Stimulated activated CD8-positive, alpha-beta memory T cell treated with anti-CD3 and anti-CD28 coated beads, Interleukin-12 subunit alpha, Interleukin-12 subunit beta, amount 100 ng/mL, for 1 hour (primary cell): Measurements from ENCODE around the gene ARFRP1.
"Not testable (repeated sequence)": the region's sequence is repeated elsewhere in the genome, so short reads cannot be mapped to it uniquely, and the experiment has no call there.

ENCODE experiments used
- DNase-seq: peaks from one replicate; pipeline ENCODE4 v3.0.0-alpha.2; 2020; ENCODE audit warnings: low read depth

The ARFRP1 gene

DNA sequence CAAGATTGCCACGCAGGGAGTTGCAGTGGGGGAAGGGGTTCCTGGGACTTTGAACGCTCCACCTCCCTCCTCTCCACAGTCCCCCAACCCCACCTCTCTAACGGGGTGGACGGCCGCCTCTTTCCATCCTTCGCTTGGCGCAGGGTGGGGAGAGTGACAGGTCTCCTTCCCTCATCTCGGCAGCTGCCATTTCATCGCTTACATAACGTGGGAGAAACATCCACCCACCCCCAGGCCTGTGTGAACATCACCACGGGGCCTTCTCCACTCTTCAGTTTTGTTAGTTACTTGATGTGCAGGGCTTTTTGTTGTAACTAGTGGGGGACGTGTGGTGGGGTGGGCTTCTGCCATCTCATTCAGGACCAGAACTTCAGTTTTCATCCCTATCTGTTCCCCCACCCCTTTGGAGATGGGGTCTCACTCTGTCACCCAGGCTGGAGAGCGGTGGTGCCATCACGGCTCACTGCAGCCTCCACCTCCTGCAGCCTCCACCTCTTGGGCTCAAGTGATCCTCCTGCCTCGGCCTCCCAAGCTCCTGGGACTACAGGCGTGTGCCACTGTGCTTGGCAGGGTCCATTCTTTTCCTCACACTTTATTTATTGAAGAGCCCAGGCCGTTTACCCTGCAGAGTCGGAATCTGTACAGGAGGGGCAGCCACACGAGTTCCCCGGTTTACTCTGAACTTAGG is 32.0 kb downstream of the ARFRP1 start:
- no peak for DNase-seq

DNA sequence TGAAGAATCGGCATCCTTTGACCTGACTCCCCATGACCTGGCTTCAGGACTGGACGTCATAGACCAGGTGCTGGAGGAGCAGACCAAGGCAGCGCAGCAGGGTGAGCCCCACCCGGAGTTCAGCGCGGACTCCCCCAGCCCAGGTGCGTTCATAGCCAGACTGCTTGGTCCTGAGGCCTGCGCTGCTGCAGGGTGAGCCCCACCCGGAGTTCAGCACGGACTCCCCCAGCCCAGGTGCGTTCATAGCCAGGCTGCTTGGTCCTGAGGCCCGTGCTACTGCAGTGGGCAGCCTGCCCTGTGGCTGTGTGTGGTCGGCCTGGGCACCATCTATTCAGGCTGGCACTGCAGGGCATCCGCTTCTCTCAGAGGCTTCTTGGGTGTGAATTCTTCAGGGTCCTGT is 33.8 kb downstream of the ARFRP1 start:
- DNase-seq: no peak

DNA sequence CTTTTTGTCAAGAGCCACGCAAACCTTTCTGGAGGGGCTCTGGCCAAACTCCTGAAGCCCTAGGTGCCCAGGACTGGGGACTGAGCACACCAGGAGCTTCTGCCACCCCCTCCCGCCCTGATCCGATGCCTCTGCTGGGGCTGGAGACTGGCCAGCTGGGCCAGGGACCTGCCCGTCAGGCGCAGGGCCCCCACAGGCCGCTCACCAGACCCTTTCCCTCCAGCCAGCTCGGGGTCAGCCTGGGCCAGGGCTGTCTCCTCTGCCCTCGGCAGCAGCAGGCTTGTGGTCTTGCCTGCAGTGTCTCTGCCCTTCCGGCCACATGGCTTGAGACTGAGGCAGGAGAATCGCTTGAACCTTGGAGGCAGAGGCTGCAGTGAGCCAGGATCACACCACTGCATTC is 35.1 kb downstream of the ARFRP1 start:
- DNase-seq: no peak

DNA sequence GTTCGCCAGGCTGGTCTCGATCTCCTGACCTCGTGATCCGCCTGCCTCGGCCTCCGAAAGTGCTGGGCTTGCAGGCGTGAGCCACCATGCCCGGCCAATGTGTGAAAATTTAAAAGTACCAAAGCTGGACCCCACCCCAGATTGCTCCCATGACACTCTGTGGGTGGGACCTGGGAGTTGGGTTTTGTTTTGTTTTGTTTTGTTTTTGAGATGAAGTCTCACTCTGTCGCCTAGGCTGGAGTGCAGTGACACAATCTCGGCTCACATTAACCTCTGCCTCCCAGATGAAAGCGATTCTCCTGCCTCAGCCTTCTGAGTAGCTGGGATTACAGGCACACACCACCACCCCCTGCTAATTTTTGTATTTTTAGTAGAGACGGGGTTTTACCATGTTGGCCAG is 36.1 kb downstream of the ARFRP1 start:
- not testable (repeated sequence) for DNase-seq

DNA sequence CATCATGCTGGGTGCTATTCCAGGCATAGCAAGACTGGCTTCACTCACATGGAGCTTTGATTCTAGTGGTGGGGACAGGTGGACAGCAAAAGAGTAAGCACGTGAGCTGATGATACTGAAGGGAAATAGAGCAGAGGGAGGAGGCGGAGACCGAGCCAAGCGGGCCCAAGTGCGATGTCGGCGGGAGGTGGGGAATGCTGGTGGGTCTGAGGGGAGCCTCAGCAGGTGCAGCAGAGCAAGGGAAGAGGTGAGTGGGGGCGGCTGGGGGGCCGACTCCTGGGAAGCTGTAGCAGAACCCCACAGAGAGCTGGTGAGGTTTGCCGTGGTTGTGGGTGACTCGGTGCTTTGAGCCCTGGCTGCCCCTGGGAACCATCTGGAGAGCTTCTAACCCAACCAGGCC is 39.4 kb downstream of the ARFRP1 start:
- no peak for DNase-seq

DNA sequence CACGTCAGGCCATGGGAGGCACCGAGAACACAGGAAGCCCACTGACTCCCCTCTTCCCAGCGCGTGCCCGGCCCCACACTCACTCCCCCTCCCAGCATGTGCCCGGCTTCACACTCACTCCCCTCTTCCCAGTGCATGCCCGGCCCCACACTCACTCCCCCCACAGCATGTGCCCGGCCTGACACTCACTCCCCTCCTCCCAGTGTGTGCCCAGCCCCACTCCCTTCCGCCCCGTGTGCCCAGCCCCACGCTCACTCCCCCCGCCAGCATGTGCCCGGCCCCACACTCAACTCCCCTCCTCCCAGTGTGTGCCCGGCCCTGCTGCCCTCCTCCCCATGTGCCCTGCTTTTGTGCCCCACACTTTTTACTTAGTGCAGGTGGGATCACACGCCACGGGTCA is 39.9 kb downstream of the ARFRP1 start:
- no peak for DNase-seq

DNA sequence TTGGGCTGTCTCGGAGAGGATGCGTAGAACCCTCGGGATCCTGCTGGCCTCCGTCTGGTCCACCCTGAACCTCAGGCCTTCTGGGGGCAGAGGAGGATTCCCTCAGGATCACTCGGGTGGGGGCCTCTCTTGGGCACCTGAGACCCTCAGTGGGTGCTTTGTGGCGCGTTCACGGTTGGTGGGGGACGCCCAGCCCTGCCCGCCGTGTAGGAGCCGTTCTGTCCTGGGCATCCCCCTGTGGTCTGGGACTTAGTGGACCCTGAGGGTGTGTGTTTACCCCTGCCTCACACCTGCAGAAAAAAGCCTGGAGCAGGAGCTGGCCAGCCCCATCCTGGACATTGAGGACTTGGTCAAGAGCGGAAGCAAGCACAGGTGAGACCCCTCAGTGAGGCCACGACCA is 42.1 kb downstream of the ARFRP1 start:
- DNase-seq: no peak

DNA sequence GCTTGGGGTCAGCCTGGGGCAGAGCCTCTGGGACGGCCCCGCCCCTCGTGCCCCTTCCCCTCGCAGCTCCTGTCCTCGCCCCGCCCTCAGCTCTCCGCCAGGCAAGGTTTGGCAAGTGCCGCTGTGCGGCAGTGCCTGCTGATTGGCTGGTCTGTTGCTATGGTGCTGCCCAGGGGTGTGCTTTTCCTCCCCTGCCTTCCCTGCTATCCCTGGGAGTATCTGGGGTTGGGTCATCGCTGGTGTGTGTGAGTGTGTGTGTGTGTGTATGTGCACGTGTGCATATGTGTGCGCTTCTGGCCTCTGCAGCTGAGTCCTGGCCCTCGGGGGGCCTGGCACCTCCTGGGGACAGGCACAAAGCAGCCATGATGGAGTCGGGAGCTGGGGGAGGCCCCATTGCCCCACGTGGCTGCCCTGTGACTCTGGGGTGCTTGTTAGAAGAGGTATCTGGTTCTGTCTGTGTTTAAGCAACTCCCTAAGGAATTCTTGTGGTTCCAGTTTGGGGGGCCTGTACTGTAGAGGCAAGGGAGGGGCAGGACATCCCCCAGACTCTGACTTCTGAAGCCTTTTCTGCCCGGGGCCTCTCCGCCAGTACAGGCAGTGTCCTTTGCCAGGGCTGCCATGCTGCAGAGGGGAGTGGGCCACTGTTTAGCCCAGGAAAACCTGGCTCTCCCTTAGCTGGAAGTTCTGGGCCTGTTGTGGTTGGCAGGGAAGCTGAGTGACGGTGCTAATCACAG is 42.7 kb downstream of the ARFRP1 start:
- no peak for DNase-seq

DNA sequence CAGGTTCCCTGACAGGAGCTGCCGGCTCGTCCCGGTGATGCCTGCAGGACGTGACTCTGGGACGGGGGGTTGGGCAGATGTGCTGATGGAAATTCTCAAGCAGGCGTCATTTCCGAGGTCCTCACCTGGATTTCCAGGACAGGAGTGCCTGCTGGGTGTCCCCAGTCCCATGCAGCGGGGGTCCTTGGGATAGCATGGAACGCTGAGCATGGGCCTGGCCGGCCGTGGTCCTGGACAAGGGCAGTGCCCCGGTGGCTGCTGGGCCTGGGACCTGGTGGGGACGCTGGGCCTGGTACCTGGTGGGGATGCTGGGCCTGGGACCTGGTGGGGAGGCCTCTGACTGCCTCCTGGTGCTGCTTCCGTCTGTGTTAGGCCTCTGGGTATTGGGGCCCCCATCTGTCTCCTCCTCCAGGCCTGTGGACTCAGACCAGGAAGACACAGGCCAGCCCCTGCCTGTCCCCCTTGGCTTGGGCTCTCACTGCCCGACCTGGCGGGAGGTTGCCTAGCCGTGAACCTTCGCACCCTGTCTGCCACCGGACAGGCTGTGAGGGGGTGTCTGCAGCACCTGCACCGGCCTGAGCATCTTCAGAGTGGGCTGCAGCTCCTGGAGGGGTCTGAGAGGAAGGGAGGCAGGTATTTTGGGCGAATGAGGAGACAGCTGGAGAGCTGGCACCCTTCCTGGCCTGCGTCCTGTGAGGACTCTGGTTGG is 43.5 kb downstream of the ARFRP1 start:
- DNase-seq: no peak

DNA sequence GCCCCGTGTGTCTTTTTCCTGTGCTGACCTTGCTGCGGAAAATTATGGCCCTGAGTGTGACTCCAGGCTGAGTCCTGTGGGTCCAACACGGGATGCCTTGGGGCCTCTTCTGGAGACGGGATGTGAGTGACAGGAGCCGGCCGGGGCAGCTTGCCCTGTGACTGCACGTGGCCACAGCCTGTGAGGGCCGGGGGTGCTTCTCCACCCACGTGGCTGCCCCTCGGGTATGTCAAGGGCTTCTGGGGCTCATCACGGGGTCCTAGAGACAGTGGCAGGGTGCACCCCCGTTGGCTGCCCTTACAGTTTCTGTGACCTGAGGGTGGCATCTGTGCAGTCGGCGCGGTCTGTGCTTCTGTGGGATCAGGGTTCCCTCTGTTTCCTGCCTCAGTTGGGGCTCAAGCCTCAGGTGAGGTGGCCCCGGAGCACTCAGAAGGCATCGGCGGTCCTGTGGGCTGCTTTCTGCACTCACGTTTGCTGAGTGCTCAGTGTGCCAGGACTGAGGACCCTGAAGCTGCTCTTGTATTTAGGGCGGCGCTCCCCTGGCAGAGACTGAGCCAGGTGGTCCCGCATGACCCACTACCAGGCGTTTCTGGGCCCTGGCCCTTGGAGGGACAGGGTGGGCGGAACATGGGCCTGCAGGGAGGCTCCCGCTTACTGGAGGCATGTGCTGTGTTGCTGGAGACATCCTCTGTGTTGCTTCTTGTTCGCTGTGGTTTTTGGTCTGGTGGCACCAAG is 44.3 kb downstream of the ARFRP1 start:
- DNase-seq: no peak

DNA sequence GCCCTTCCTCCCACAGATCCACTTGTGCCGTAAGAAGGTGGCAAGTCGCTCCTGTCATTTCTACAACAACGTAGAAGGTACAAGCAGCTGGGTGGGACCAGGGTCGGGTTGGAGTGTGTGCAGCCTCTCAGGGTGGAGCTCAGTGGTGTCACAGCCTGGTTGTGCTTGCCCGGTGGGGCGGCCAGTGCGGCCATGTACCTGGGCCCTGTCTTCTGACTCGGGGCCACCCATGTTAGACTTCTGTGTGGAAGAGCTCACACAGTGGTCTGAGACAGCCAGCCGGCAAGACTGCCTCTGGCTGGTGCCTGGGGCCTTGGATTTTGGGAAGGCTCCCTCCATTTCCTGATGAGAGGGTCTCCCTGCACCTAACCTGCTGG is 45.0 kb downstream of the ARFRP1 start:
- no peak for DNase-seq

DNA sequence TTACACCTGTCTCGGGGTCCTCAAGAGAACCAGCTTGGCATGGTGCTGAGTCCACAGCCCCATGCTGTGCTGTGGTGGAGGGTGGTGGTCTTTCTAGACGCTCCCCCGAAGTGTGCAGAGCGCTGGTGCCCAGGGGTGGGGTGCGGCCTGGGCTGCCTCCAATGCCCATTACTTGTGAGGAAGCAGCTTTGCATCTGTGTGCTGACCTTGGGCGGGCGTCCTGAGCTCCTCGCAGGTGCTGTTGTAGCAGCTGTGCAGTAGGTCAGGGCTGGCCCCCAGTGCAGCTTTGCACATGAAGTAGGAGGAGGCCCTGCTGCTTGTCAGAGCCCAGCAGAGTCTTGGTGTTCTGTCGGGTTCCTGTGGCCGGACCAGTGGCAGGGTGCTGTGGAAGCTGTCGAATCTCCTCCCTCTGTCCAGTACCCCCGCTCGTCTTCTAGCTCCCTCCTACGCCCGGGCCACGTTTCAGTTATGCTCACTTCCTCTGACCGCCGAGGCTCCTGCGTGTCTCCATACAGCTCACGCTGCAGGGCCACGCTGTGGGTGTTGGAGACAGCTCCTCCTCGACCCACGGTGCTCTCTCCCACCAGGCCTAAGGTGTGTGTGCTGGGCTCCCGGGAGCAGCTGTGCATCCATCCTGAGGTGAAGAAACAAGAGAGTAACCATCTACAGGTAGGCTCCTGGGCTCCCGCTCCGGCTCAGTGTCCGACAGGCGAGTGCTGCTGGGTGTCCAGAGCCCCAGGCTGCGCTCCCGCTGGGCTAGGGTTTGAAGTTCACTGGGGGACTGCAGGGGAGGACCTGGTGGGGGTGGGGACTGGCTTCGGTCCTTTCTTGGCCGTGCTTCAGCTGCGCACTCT is 45.6 kb downstream of the ARFRP1 start:
- no peak for DNase-seq

DNA sequence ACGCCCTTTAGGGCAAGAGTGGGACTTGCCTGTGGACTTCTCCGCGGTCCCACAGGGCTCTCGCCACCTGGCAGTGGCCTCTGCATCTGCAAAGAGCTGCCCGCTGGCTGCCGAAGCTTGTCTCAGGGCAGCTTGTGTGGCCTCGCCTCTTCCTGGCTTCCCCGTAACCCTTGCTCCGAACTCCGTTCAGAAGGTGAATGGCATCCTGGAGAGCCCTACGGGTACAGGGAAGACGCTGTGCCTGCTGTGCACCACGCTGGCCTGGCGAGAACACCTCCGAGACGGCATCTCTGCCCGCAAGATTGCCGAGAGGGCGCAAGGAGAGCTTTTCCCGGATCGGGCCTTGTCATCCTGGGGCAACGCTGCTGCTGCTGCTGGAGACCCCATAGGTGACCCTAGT is 46.7 kb downstream of the ARFRP1 start:
- DNase-seq: no peak

DNA sequence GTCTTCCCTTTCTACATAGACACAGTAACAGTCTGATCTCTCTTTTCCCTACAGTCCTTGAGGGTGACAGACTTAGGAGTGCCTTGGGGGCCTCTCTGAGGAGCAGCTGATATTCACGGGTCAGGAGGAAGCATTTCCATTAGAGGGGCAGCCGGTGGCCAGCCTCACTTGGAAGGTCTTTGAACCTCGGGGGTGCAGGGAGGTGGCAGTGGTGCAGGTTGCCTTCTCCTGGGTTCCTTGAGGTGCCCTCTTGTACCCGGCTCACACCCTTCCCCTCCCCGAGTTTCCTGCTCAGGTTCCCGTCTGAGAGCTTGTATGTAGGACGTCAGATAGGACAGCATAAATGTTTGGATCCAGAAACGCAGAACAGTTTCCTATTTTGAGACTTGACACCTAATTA is 47.2 kb downstream of the ARFRP1 start:
- no peak for DNase-seq

DNA sequence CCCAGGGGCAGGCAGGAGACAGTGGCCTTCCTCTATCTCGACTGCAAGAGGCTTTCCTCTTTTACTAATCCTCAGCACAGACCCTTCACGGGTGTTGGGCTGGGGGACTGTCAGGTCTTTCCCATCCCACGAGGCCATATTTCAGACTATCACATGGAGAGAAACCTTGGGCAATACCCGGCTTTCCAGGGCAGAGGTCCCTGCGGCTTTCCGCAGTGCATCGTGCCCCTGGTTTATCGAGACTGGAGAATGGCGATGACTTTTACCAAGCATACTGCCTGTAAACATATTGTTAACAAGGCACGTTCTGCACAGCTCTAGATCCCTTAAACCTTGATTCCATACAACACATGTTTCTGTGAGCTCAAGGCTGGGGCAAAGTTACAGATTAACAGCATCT is 47.6 kb downstream of the ARFRP1 start:
- not testable (repeated sequence) for DNase-seq

DNA sequence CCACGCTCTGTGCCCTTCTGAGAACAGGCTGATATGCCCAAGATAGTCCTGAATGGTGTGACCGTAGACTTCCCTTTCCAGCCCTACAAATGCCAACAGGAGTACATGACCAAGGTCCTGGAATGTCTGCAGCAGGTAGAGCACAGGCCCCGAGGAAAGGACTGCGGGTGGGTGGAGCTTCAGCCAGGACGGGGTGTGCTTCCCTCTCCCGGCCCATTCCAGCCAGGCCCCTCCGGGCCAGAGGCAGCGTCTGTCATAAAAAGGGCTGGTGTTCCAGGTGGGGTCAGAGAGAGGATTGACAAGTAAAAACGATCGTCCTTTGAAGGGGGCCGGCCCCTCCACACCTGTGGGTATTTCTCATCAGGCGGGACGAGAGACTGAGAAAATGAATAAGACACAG is 48.4 kb downstream of the ARFRP1 start:
- no peak for DNase-seq

DNA sequence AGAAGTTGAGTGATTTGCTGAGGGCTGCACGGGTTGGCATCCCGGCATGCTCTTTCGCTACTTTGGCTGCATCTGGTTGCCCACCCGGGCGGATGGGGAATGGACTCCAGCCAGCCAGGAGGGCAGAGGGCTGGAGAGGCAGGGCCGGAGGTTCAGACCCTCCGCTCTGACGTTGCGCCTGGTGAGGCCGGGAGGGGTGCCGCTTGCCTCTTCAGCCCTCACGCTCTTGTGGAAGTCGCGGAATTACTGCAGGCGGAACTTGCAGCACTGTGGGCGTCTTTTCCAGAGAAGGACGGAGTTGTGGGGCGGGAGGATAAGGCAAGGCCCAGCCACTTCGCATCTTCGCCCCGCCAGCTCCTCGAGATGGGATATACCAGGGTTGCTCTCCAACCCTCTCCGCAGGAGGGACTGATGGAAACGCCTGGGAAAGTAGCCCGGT is 49.0 kb downstream of the ARFRP1 start:
- DNase-seq: no peak

DNA sequence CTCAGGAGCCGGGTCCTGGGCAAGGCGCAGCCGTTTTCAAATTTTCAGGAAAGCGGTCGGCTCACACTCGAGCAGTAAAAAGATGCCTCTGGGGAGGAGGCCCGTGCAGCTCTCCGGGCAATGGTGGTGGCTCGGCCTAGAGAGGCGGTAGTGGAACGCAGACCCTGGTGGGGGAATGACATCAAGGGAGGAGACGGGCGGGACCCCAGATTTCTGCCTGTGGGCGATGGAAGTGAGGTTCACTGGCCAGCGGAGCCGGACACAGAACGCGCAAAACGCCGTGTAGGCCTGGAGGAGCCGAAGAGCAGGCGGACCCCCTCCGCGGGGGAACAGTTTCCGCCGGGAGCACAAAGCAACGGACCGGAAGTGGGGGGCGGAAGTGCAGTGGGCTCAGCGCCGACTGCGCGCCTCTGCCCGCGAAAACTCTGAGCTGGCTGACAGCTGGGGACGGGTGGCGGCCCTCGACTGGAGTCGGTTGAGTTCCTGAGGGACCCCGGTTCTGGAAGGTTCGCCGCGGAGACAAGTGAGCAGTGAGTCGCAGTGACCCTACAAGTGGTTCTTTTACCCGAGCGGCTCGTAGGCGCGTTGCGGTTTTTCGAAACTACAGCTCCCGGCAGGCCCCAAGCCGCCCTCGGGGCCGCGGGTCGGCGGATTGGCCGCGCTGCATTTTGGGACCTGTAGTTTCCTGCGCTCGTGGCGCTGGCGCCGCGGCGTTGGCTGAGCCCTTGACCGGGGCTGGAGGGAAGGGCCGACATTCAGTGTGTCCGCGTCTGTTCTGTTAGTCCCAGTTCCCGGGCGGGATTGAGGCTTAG is 49.6 kb downstream of the ARFRP1 start, which contains the start of gene RTEL1:
Gene RTEL1, plus strand, starts transcription at position 376 of the 812 bp plus-strand sequence. CDS start 1,091 bp downstream, outside the sequence.
- peak; percentile 79 for DNase-seq

DNA sequence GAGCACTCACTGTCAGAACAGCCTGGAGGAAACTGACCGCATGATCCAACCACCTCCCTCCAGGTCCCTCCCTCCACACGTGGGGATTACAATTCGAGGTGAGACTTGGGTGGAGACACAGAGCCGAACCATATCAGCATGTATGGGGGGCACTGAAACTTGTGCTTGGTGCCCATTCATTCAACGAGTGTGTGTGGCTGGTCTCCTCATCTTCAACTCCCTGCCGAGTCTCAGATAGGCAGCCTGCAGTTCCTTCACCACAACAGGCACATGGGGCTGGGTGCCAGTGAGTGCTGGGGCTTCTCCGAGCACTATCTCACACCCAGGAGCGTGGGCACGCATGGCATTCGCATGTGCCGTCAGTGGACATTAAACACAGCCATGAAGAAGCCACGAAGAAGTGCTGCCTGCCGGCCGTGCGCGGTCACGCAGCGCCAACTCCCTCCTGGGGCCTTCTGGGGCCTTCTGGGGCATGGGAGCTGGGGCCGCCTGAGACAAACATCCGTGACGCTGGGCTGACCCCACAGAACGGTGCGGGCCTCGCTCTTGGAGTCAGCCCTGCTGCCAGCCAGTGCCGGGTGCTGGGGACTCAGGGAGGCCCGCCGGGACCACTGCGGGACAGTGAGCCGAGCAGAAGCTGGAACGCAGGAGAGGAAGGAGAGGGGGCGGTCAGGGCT is 50.4 kb downstream of the ARFRP1 start:
- no peak for DNase-seq

DNA sequence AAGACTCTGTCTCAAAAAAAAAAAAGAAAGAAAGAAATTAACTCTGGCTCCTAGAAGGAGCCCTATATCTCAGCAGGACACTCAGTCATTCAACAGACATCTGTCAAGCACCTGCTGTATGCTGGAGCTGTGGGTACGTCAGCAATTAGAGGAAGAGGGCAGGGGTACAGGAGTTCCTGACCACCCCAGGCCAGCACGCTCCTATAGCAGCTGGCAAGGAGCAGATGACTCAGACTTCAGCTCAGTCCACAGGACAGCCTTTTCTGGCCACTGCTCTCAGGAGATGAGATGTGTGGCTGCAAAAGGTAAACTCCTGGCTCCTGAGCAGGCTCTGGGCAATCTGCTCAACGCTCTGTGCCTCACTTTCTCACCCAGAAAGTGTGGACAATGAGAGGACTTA is 51.3 kb downstream of the ARFRP1 start:
- no peak for DNase-seq
